Mucosa of descending colon (tissue), 3 donors: ENCODE data around the gene LYSMD4. TPM values are rescaled to one million over a fixed set of nuclear protein-coding genes. Genes with fewer than 3 reads are reported as not detected.

Source experiments
- ATAC-seq: fragments of 200-7000 bp; cut with Tn5 transposase; one replicate; pipeline ENCODE4 v1.9.1; 2020; ENCODE audit warnings: mild to moderate bottlenecking, moderate library complexity
- DNase-seq, 3 donors: peaks; one replicate each; pipeline ENCODE4 v3.0.0-alpha.2; 2020
- H3K36me3 ChIP-seq: fragments of 200-600 bp; one replicate; pipeline ENCODE4 v1.8.0; 2021; ENCODE audit warnings: low read depth, mild to moderate bottlenecking
- H3K4me1 ChIP-seq: fragments of 200-600 bp; one replicate; pipeline ENCODE4 v1.8.0; 2021; ENCODE audit warnings: low read depth, mild to moderate bottlenecking
- H3K4me3 ChIP-seq: fragments of 200-600 bp; one replicate; pipeline ENCODE4 v1.8.0; 2021; ENCODE audit warnings: mild to moderate bottlenecking
- H3K9me3 ChIP-seq: fragments of 200-600 bp; one replicate; pipeline ENCODE4 v1.8.0; 2021; ENCODE audit warnings: mild to moderate bottlenecking
- intact Hi-C, 2 donors: fragments of 100-400 bp; cut with DNase I in 1 of 2; cut with micrococcal nuclease in 1 of 2; formaldehyde crosslinking; loops; one replicate each; pipeline versions ENCODE4 v1.11.0 to v1.11.1; 2022; cut with DNase I, micrococcal nuclease
- total RNA-seq, 3 donors: library from RNA; stranded (reverse); fragmentation: NEBNext Ultra II Directional in 2 of 3; extraction: Animal tissue kit (Norgen Biotek cat#: 25700) in 2 of 3; gene quantifications; one replicate each; pipeline versions ENCODE4 v1.2.1 to v1.2.4, GENCODE V29; 2021 to 2023
- TF ChIP-seq, protein P1 (sequence below): fragments of 200-600 bp; IDR thresholded peaks from one replicate; pipeline ENCODE4 v1.8.0; 2022; ENCODE audit warnings: antibody characterized with exemption, mild to moderate bottlenecking
- donor health status: DM: no; HTN: no; CAD: no; lungs with moderate emphysema.
- donor health status: DM: no; HTN: no; CAD: no.
- donor health status: DM: no; HTN: yes; CAD: no.

The LYSMD4 gene
- total RNA-seq, 3 donors from 2014 or later: 6.4 to 15.6 (median 13.4) TPM

DNA sequence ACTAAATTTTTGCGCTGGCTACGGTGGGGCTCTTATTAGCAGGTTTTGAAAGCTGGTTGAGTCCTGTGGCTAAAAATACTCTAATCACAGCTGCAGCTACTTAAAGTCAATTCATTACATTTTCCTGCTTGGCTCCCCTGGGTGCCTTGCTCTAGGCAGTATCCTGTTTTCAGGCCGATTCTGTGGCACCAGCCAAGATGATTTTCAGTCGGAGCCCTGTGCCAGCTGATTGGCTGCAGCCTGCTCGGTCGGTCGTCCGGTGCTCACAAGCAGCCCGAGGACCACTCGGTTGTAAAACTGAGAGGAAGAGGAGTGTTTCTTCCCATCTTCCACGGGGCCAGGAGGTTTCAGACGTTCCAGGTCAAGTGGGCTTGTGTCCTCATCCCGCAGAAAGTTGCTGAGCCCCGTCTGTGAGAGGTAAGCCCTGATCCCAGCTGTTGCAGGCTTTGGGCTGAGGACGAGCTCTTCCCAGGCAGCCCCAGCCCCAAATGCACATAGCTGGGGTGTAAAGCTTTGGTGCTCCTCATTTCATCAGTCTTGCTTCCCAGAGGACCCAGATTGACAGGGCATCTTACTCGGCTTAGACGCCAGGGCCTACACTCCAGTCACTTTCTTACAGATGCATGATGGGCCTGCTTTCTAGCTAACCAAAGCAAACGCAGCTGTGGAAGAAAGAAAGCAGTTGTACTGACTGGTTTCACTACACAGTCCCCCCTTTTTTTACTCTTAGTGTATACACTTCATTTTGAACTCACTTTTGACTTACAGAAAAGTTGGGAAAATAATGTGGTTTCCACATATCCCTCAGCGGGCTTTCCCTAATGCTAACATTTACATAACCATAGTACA is 15.9 kb downstream of the LYSMD4 start:
- ATAC-seq (peak; percentile 26), DNase-seq (no peak)
- TF ChIP-seq, protein P1, sequence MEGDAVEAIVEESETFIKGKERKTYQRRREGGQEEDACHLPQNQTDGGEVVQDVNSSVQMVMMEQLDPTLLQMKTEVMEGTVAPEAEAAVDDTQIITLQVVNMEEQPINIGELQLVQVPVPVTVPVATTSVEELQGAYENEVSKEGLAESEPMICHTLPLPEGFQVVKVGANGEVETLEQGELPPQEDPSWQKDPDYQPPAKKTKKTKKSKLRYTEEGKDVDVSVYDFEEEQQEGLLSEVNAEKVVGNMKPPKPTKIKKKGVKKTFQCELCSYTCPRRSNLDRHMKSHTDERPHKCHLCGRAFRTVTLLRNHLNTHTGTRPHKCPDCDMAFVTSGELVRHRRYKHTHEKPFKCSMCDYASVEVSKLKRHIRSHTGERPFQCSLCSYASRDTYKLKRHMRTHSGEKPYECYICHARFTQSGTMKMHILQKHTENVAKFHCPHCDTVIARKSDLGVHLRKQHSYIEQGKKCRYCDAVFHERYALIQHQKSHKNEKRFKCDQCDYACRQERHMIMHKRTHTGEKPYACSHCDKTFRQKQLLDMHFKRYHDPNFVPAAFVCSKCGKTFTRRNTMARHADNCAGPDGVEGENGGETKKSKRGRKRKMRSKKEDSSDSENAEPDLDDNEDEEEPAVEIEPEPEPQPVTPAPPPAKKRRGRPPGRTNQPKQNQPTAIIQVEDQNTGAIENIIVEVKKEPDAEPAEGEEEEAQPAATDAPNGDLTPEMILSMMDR: no peak
- no peaks in the 10 kb centered on the region for H3K9me3 ChIP-seq
- H3K4me1 ChIP-seq: peaks cover 2% of the 10 kb centered on the region
- no peak overlapping the region for H3K4me3 ChIP-seq
- intact Hi-C loops: no loop called here
- H3K36me3 ChIP-seq: no peaks in the 10 kb centered on the region

DNA sequence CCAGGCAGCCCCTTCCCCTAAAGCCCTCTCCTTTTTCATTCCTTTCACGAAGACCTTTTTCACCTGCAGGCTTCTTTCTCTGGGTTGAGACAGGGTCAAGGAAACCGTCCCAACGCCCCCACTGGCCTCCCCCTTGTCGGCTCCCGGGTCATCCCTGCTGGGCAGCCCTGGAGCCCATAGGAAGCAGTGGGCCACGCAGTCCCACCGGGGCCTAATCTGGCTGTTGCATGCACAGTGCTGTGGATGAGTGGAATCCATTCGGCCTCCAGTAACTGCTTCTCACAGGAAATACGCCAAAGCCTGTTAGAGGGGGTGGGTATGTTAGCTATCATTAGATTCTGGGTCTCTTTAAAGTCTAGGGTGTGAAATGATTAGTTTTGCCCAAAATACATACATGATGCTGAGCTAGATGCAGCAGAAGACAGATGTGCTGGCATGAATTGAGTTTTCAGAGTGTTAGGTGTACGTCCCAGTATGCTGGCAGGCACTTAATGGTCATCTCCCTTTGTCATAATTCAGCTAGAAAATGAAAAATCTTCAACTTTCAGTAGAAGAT is 16.6 kb downstream of the LYSMD4 start:
- Histone ChIP-seq H3K4me3 (no peak overlapping the region), H3K36me3 (no peaks in the 10 kb centered on the region), H3K4me1 (peaks cover 2% of the 10 kb centered on the region), H3K9me3 (no peaks in the 10 kb centered on the region)
- ATAC-seq (no peak), DNase-seq (no peak)
- TF ChIP-seq, protein P1: no peak
- intact Hi-C loops: no loop called here

DNA sequence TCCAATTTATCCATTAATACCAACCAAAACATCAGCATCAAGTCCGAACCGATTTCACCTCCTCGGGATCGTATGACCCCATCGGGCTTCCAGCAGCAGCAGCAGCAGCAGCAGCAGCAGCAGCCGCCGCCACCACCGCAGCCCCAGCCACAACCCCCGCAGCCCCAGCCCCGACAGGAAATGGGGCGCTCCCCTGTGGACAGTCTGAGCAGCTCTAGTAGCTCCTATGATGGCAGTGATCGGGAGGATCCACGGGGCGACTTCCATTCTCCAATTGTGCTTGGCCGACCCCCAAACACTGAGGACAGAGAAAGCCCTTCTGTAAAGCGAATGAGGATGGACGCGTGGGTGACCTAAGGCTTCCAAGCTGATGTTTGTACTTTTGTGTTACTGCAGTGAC is 20.8 kb downstream of the LYSMD4 start:
- intact Hi-C loops: no loop called here
- Histone ChIP-seq H3K4me1 (peaks cover 12% of the 10 kb centered on the region), H3K9me3 (no peaks in the 10 kb centered on the region), H3K36me3 (no peaks in the 10 kb centered on the region), H3K4me3 (no peak overlapping the region)
- ATAC-seq (no peak), DNase-seq (no peak)
- TF ChIP-seq, protein P1: no peak

DNA sequence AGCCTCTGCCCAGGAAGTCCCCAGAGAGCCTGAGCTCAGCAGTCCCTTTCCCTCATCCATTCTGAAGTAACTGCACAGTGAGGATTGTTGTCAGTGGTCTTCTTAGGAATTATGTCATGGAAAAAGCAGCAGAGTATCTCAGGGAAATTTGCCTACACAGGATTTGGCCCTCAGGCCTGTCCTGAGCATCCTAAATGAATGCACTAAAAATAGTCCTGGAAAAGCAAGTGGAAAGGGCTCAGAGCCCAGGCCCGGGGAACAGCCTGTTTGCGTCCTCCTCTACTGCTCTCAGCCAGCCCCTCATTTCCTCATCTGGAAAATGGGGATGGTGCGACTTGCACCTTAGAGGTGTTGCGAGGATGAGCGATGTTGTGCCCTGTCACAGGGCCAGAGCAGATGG is 21.6 kb downstream of the LYSMD4 start:
- intact Hi-C loops: no loop called here
- Histone ChIP-seq H3K36me3 (no peaks in the 10 kb centered on the region), H3K4me3 (no peak overlapping the region), H3K9me3 (no peaks in the 10 kb centered on the region), H3K4me1 (peaks cover 12% of the 10 kb centered on the region)
- ATAC-seq (no peak), DNase-seq (no peak)
- TF ChIP-seq, protein P1: no peak

DNA sequence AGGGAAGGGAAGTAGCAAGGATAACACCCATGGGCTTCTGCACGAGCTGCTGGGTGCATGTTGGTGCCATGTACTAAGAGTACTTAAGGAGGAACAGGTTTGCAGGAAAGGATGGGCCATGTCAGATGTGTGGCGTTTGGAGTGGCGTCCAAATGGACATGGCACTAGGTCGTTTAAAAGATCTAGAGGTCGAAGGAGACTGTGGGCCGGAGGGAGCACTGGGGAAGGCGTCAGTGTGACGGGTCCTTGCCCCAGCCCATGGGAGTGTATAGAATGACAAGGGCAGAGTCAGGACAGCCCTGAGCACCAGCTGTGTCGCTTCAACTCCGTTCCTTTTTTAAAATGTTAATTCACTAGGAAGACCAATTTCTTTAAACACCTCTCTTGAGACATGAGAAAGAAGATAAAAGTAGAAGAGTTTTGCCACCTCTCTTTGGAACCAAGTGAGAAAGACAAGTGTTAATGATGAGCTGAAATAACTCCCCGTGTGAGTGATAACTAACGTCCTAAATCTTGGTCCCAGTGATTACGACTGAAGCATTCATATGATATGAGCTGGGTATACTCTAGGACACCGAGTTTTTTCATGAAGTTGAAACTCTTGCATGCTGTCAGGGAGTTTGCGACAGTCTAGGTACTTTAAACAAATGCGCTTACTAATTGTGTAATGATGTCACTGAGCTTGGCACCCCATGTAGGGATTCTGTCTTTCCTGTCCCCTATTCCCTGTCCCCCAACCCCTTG is 23.8 kb downstream of the LYSMD4 start:
- H3K4me1 ChIP-seq: peaks cover 12% of the 10 kb centered on the region
- intact Hi-C loops: loop anchor here (10.0 kb wide), 2 partner anchors 305 to 425 kb away; no protein-coding TSS in a partner anchor
- ATAC-seq: no peak

More for the DNA sequence above, 23.8 kb downstream of the LYSMD4 start:
- Histone ChIP-seq H3K36me3 (no peaks in the 10 kb centered on the region), H3K4me3 (no peak overlapping the region), H3K9me3 (no peaks in the 10 kb centered on the region)
- TF ChIP-seq, protein P1: no peak
- no peak for DNase-seq
